ENCODE measurements around the gene SPAG17.
"Not testable (repeated sequence)": the region's sequence is repeated elsewhere in the genome, so short reads cannot be mapped to it uniquely, and the experiment has no call there.

The SPAG17 gene

DNA sequence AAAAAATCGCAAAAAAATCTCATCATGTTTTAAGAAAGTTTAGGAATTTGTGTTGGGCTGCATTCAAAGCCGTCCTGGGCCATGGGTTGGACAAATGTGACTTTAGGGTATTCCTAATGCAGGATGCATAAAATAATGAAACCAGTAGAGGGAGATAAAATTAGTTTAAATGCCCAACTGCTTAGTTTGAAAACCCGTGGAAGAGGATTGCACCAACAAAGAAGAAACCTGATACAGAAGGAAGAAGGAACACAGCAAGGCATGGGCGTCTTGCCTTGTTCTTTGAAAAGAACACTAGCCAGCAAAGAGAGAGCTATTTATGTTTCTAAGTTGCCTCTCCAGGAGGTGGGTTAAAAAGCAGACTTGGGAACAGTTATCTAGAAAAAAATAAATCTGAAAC is 217.6 kb downstream of the SPAG17 start:
- no peak for DNase-seq

DNA sequence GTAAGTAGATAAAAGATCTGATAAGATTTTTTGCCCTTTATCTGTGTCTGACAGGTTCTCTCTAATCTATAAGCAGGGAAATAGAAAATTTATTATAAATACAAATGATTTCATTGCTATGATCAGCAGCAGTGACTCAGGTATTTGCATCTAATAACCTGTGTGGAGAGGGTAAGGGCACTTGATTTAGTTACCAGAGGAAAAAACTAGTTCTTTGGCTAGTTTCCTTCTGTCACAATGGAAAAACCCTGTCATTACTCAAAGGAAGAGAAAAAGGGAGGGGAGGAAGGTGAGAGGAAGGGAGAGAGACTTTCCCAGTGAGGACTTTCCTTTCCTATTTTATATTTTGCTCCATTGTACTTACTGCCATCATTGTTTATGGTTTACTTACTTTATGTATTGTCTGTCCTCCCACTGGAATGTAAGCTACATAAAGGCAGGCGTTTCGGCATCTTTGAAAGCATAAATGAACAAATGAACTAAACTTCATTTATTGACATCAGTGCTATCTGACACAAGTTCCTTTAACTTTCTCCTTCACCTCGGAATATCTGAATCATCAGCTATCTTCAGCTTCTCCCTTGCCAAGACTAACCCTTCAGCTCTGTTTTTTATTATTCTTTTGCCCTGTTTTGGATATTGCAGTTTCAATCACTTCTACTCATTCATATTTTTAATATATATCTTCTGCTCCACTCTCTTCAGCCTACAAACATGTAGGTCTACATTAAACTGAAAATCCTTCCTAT is 220.6 kb downstream of the SPAG17 start:
- DNase-seq = no peak

DNA sequence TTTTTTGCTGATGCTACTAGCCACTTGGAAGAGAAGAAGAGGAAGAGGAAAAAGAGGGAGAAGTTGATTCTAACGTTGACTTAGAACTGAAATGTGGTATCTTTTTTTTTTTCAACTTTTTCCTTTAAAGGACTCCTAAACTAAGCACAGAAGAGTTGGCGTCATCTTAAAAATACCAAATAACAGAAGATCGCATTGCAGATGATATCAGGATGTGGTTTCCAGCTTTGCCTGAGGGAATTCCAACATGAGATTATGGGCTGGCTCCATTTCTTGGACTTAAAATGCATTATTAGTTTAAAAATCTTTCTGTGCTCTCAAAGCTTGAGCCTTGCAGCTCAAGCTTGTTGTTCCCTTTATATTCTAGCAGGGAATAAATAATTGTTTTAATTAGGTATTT is 225.7 kb downstream of the SPAG17 start:
- no peak for DNase-seq

DNA sequence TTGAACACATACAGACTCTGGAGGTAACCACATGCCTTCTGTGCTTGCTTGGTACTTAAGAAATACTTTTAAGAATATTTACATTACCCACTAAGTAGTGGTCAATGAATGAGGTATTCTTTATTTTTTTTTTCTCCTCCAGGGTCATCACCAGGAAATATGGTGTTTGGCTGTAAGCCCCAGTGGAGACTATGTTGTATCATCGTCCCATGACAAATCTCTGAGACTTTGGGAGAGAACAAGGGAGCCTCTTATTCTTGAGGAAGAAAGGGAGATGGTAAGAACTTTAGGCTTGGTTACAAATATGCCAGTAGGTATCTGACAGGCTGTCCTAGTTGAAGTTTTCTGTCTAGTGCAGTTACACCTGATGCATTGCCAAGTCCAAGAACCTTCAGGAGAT is 232.6 kb downstream of the SPAG17 start:
- DNase-seq = no peak

DNA sequence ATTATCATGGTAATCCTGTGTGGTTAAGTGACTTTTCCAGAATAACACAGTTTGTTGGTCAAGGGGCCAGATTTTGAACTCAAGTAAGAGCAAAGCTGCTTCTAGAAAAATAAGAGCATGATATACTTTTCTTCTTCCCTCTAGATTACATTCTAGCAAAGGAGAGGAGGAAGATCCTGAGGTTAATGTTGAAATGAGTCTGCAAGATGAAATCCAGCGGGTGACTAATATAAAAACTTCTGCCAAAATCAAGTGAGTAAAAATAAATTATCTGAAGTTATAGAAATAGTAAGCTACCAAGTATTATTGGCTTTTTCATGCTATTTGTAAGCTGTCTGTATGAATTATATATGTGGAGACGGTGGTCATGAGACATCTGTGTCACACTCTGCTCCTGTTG is 242.7 kb downstream of the SPAG17 start:
- DNase-seq = no peak

DNA sequence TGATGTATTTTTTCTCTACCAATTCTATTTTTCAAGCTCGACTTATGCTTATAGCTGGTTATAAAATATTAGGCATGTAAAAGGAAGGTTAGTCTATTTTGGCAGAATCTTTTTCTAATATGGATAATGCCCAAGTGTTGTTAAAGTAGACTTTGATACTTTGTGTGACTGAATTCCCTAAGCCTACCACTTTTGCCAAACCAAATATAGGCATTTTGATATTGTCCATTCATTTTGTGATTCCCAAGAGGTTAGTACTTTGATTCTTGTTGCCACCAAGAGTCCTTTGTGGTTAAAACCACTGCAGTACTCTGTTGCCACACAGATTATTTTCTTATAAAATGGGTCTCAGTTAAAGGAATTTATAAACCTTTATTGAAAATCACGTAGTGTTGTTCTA is 251.3 kb downstream of the SPAG17 start:
- DNase-seq = no peak

DNA sequence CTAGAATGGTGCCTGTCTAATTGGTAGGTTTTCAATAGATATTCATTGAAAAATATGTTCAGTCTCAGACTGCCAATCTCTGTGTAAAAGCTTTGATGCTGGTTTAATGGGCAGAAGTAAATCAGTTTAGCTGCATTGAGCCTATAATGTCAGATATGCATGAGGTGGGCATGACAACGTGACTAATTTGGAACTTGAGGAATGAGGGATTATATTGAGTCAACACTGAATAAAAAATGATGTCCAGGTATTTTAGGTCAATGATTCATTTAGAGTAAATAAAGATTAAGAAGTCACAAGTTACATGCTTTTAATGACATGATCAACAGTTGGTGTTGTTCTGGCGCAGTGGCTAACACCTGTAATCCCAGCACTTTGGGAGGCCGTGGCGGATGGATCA is 252.5 kb downstream of the SPAG17 start:
- no peak for DNase-seq

DNA sequence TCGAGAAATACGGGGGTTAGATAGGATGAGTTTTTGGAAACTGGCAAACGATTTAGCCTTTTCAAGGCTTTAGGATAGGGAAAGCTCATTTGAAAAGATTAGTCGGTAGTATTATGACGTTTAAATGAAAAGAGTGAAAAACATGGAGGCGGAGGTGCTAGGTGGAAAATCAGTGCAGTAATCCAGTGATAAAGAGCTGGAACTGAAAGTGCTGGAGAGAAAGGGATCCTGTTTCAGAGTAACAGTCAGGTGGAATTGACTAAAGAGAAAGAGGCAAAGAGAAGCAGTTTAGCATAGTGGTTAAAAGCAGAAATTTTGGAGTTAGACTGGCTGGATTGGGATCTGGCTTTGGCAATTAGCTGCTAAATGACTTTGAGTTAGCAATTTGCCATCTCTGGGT is 254.5 kb downstream of the SPAG17 start:
- no peak for DNase-seq

DNA sequence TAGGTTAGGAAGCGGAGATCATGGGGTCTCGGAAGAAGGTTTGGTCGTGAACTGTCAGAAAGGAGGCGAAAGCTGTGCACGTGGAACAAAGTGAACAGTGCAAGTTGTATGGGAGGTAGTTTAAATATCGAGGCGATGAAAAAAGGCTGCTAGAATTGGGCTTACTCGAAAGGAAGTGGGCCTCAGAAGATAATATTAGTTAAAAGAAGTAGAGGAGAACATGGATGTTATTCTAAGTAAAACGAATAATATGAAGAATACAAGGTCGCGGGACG is 254.9 kb downstream of the SPAG17 start:
- no peak for DNase-seq

DNA sequence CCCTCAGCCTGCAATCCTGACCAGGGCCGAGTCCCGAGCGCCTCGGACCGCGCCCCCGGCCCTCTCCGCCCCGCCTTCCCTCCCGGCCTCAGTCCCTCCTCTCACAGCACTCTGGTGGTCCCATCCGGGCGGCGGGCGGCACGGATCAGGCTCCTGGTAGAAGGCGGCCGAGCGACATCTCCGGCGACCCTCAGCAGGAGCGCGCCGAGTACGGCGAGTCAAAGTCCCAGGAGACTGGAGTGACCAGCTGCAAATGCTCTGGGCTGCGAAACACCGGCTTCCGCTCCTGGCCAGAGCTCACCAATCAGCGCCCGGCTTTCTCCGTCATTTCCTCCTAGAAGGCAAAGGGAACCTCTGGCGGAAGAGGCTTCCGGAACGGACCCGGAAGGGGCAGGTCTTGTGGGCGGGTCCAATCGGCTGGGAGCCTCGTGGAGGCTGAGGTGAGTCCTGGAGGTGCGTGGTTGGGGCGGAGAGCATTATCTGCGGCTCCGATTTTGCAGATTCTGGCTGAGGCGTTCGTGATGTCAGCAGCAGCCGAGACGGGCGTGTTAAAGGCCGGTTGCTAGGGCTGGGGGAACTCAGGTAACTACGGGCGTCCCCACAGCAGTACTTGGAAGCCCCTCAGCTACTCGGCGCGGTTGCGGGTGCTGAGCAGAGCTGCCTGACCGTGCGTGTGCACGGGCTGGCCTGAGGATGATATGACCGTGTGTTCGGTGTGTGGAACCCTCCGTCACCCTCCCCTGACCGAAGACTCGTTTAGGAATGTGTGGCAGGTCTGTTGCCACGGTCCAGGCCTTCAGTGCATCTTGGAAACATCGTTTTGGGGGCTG is 255.5 kb downstream of the SPAG17 start, which contains the start of the genes GDAP2 and WDR3:
Gene GDAP2 (minus strand): TSS at position 279 of the 830 bp plus-strand sequence. CDS start 9,264 bp downstream, outside the sequence.
Gene WDR3 (plus strand): TSS at position 397 of the 830 bp plus-strand sequence. CDS start 3,581 bp downstream, outside the sequence.
- peak; percentile 84 to 92 (median 90) for DNase-seq

DNA sequence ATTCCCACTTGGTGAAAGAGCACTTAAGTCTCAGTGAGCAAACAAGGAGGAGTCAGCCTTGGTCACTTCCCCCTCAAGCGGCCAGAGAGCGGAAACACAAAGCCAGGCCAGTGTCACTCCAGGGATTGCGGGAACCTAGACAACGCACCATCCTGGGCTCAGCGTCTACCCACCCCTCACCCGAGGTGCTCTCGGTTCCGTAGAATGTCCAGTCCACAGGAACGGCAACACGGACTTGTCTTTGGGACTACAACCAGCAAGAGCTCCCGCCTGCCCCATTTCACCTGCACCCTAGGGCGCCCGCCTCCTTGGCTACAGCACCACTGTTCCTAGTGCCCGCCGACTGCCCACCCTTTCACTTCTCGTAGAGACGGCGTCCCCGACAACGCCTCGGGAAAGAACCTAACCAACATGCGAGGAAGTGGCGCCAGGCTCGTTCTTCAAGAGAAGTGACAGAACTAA is 256.1 kb downstream of the SPAG17 start:
- DNase-seq = peak in 2 of 4 experiments; percentile 5 to 21

DNA sequence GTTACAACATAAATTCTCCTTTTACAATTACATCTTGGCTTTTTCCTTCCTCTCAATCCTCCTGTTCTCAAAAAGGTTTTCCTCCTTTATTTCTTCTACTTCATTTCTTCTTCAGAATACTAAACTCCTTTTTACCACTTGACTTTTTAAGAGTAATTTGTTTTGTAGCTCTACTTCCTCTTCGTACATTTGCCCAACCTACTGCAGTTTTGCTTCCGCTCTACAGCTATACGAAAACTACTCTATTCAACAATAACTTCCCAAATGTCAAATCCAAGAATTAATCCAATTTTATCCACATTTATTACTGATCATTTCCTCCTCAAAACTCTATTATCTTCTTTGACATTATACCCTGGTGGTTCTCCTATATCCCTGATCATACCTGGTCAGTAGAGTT is 259.0 kb downstream of the SPAG17 start:
- no peak for DNase-seq

DNA sequence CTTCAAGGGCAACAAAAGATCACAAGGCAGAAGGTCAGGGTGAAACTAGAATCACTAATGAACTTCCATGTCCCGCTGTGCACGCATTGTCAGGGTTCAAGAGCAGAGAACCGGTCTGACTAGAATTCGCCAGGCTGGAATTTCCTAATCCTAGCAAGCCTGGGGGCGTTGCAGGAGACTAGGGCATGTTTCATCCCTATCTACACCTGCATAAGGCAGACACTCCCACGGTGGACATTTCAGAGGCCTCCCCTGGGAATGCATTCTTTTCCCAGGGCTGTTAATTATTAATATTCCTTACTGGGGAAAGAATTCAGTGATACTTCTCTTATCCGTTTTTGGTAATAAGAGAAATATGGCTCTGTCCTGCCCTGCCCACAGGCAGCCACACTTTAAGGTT is 262.3 kb downstream of the SPAG17 start:
- DNase-seq = not testable (repeated sequence)

DNA sequence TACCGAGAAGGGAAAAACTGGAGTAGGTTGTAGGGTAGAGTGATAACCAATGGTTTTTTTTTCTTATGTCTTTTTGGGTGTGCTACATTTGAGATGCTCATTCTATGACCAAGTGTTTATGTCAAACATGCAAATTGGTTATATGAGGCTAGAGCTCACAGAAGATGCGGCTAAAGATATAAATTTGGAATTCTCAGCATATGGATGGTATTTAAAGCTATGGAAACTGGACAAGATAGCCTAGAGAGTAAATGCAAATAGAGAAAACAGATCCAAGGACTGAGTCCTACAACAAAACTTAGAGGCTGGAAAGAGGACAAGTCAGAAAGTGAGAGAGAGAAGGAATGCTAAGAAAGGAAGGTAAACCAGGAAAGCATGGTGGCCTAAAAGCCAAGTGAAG is 263.0 kb downstream of the SPAG17 start:
- no peak for DNase-seq

DNA sequence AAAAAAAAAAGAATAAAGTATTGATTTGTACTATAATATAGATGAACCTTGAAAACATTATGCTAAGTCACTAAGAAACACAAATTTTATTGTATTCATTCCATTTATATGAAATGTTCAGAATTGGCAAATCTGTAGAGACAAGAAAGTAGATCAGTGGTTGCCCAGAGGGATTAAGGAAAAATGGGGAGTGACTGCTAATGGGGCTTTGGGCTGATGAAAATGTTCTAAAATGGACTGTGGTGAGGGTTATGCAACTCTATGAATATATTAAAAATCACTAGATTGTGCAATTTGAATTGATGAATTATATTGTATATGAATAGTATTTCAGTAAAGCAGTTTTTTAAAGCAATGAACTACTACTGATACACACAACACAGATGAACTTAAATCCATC is 265.7 kb downstream of the SPAG17 start:
- DNase-seq = no peak

DNA sequence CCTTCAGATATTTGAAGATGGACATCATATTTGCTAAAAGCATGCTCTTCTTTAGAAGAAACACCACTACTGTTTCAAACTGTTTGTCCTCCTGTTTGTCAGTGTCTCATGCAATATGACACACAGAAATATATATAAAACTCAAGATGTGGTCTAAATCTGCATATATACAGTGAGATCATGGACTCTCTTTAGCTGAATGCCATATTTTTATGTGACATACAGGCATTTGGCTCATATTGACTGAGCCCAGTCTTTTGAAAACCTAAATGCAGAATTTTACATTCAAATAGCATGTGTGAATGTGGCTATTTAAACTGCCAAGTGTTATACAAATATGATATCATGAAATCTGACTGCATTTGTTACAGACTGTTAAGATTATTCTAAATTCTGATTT is 274.0 kb downstream of the SPAG17 start:
- no peak for DNase-seq

DNA sequence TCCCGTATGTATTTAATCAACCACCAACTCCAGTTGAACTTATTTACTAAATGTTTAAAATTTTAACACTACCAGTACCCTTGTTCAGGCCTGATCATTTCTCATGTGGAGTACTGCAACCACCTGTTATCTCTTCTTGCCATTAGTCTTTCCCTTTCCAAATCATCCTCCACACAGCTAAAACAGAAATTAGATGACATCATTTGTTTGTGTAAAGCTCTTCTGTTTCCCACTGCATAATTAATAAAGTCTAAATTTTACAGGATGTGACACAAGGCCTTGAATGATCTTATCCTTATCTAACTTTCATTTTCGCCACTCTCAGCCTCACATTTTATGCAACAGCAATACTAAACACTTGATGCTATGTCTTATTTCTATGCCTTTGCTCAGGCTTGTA is 280.0 kb downstream of the SPAG17 start:
- DNase-seq = no peak

DNA sequence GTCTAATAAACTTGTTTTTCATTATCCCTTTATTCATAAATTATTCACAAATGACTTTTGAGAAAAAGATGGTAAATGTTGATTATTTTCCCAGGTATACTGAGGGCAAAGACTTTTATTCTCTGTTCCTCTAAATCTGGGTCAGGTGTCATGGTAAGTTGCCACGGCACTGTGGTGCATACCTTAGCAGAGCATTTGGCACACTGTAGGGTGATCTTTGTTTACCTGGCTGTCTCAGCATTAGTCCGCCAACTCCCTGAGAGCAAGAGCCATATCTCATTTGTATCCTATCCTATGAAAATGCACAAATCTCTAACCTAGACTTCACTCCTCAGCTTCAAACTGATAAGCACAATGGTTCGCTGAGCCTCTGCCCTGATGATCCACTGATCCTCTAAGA is 280.5 kb downstream of the SPAG17 start:
- no peak for DNase-seq
